NCI-H1436 treated with DMSO at 0.1 percent for 48 hours (cell line): ENCODE results near the gene PLXNA4.

Source experiments
- DNase-seq: peaks from one replicate; lab custom pipeline; 2025; lab: John Stamatoyannopoulos, UW

Gene PLXNA4

DNA sequence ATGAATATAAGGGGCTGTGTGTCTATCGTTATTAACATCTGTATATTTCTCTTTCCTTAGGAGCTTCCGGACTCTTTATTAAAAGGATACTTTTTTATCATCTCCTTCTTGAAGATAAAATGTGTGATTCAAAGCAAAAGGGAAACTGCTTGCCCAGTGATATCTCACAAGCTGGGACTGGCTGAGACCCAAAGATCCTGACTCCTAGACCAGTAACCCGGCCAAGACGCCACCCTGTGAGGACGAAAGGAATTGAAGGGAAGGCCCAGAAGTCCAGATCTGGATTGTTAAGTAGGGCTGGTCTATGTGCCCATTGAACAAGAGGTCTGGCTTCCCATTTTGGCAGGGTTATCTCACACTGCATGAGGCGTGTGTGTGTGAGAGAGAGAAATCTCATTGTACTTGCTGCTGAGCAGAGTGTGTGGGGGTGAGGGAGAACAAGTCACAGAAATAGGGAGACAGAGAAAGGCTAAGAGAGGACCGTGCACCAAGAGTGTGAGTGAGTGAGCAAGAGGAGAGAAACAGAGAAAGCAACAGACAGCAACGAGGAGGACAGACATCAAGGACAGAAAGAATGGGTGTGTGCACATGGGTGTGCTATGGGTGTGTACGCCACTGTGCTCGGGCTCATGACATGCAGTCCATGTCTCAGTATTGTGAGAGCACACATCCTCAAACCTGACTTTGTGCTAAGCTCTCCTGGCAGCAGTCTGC is 75.4 kb downstream of the PLXNA4 start:
- DNase-seq = no peak

DNA sequence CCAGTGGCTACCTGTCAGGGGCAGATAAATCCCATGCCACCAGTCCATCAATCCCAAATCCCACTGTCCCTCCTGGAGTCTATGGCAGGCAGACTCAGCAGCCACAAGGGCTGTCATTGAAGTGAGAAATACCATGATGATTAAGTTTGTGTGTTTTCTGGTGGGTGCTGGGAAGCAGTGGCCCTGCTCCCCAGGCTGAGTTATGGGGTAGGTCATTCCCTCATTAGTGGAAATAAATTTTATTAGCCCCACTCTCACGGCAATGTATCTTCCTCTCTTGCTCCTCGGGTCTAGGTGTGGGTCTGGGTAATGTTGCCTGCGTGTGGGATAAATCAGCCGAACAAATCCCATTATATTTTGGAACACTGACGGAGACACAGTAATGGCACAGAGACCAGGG is 76.8 kb downstream of the PLXNA4 start:
- DNase-seq = no peak

DNA sequence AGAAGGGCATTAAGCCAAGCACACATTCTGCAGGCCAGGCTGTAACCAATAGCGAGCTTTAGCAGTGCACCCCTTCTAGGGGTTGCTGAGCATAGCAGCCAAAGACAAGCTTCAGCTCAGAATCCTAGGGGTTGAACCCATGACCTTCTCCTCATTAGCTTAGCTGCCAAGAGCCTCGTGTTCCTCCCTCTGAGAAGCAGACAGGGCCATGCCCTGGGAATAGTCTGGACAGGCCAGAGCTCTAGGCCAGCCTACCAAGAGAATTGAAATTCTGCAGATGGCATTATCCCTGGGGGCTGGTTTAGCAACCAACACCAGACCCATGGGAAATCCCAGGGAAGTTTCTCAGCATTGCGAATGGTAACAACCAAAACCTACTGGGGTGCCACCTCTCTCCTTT is 77.2 kb downstream of the PLXNA4 start:
- no peak for DNase-seq

DNA sequence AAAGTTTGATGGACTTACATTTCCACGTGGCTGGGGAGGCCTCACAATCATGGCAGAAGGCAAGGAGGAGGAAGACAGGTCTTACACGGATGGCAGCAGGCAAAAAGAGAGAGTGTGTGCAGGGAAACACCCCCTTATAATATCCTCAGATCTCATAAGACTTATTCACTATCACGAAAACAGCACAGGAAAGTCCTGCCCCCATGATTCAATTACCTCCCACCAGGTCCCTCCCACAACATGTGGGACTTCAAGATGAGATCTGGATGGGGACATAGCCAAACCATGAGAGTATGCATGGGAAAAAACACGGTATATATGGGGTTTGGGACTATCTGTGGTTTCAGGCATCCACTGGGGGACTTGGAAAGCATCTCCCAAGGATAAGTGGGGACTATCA is 78.0 kb downstream of the PLXNA4 start:
- no peak for DNase-seq

DNA sequence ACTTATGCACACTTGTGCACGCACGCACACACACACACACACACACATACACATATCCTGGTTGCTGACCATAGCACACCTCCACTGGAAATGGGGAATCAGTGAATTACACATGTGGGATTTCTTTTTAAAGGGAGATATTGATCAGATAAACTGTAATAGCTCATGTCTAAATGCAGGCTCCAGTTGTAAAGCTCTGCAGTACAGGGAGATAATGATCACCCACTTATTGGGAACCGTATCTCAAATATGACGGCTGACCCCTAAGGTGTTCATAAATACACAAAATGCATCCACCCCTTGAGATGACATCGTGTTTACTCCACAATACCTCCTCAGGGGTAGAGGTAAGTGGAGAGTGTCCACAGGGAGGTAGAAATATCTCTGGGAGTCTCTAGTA is 79.2 kb downstream of the PLXNA4 start:
- DNase-seq = no peak

DNA sequence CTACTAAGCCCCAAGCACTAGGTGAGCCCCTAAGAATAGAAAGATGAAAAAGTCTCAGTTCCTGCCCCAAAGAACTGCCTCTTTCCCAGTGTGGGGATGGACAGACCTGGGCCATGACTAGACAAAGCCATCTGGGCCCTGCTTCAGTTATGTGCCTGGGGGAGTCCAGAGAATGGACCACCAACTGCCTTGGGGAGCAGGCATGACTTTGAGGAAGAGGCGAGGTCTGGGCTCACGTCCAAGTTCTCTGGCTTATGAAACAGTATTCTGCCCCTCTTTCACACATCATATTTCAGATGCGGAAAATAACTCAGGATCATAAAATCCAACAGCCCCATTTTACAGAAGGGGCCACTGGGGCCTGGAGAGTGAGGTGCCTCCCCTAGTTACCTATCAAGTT is 80.3 kb downstream of the PLXNA4 start:
- DNase-seq = no peak

DNA sequence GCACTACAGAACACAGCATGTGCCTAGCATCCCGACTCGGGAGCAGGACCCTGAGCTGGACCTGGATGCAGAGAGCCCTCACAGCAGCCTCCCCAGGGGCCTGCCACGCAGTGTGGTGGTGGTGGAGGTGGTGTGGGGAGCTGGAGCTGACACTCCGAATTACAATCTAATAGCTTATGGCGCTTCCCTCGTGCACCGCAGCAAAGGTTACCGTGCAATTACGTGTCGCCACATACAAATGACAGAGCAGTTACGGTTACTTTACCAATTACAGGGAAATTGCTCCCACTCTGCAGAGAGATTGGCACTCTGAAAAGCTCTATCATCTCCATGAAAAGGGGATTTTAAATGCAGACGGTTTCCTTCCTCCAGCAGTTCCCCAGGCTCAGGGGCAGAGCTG is 81.8 kb downstream of the PLXNA4 start:
- DNase-seq = no peak

DNA sequence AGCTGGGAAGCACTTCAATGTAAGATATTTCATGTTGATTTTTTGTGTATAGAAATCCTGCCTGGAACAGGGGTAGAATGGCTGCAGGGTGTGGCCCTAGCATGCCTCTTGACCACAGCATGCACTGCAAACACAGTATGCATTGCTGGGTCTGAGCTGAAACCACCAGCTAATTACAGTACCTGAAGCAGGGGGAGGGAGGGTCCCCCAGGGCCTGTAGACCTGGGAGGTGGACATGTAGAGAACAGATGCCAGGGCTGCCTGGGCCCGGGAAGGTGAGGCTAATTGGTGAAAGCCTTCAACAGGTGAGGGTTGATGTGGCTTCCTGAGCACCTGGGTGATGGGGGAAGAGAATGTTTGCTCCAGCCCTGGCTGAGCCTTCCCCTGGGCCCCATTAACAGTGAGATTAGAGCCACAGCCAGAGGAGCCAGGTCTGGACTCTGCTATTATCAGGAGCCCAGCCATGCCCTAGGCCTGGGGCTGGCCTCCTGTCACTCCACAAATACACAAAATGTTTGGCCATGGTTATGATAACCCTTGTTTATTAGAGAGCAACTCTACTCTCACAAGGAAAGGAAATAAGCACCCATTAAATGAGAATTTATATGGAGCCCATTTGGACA is 83.3 kb downstream of the PLXNA4 start:
- DNase-seq = no peak

DNA sequence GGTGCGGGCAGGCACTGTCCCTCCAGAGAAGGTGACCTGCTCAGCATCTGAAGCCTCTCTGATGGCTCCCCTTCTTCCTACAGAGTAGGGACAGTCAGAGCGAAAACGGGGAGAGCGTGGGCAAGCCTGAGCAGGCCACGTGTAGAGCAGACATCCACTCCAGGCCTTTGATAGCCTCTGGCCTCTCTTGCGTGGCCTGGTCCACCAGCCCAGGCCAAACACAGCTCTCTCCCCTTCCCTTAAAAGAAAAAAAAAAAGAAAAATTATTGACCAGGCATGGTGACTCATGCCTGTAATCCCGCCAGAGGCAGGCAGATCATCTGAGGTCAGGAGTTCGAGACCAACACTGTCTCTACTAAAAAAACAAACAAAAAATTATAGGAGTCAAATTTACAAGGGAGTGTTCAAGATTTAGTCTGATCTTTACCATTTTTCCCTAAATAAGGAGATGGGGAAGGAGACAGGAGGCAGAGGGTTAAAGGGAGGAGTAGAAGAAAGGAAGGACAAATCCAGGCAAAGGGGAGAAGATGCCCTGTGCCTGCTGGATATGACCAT is 84.8 kb downstream of the PLXNA4 start:
- no peak for DNase-seq

DNA sequence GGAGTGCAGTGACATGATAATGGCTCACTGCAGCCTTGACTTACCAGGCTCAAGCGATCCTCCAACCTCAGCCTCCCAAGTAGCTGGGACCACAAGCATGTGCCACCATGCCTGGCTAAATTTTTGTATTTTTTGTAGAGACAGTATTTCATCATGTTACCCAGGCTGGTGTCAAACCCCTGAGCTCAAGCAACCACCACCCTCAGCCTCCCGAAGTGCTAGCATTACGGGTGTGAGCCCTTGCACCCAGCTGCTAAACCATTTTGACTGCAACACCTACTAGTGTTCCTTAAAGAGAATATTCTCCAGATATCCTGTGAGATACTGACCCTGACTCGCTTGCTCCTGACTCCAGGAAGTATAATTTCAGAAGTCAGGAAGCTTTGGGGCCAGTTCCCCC is 85.8 kb downstream of the PLXNA4 start:
- DNase-seq = no peak

DNA sequence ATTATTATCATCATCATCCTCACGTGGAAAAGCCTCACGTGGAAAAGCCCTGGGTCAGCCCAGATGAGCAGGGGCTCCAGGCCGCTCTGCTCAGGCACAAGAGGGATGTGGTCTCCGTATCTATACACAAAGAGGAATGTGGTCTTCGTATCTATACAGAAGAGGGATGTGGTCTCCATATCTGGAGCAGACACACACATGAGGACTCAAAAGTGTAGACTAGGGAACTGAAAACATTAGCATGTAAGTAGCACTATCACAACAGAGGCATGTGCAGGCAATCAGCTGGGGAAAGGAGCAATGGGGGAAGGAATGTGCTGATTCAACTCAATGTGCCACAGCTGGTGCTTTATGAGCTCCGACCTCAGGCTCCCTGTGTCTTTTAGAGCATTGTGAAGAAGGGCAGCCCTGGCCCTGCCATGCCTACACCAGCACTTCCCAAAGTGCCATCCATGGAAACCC is 86.5 kb downstream of the PLXNA4 start:
- no peak for DNase-seq

DNA sequence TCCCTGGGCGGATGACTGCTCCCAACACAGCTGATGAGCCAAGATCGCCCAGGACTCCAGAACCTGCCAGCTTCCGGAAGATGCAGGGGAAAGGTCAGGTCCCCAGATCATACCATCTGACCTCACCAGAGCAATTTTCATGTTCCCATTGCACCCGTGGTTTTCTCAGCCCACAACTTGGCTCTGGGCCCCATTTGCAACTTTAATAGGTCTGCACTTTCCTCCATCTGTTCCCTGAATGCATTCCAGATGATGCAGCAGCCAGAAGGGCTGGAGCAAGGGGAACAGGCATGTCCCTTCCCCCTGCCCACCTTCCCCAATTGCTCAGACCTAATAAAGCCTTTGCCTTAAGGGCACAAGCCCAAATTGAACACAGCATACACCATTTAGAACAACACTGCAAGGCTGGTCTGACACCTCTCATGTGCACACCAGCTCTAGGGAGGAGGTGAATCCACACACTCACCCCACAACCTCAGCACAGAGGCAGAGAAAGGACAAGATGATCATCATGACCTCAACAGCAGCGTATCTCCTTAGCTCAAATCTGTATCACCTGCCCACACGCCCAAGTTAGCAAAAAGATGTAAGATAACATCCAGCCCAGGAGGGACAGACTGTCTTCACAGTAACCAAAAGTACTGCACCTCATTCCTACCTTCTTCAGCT is 87.5 kb downstream of the PLXNA4 start:
- no peak for DNase-seq

DNA sequence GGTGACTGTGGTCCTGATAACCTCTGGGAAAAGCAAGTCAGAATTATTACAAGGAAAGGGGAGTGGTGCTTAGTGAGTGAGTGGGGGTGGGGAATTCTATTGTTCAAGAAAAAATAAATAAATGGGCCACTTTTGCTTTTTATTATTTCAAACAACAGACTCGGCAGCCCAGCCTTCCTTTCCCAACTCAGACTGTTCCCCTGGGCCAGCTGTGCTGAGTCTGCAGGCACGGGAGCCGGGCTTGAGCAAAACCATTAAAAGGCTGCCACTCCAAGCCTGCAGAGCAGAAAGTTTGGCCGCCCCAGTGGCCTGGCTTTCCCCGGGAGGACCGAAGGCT is 90.0 kb downstream of the PLXNA4 start:
- no peak for DNase-seq

DNA sequence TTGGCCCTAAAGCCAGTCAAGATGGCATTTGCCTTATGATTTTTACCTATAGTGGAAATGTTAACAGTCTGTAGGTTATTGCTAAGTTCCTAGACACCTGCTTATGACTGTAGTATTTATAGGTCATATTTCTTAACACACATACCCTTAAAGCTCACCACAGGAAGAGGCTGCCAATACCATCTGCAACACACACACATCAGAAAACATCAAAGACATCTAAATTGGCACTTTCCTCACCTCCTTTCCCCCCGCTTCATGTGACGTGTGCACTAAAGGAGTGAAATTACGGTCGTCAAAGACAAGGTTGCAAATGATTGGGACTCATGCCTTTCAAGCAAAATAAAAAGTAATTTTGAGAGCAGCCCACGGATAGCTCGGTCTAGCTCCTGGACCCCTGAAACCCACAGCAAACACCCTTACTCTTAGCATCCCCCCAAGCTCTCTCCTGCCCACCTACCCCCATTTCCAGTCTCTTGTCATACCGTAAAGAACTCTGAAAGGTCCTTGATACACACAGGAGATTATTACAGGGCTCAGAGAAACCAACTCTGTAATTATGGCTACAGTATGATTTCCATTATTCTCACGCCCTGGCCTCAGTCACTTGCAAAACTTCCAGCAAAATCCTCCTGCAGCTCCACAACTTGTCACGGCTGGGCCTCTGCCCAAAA is 90.5 kb downstream of the PLXNA4 start:
- DNase-seq = no peak

DNA sequence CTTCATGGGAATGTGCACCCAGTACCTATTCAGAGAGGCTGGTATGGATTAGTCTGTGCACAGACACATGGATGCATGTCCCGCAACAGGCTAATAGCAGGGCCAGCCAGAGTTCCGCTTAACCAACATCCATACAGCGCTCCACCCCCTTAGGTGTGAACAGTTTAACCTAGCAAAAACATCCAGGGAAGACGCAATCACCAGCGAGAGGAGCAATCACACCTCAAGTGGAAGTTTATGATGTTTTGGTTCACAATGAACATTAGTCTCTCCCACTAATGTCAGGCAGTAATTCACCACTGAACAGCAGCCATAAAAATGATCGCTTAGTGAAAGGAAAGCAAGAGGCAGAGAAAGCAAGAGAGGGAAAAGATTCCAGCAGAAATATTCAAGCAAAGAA is 91.1 kb downstream of the PLXNA4 start:
- no peak for DNase-seq

DNA sequence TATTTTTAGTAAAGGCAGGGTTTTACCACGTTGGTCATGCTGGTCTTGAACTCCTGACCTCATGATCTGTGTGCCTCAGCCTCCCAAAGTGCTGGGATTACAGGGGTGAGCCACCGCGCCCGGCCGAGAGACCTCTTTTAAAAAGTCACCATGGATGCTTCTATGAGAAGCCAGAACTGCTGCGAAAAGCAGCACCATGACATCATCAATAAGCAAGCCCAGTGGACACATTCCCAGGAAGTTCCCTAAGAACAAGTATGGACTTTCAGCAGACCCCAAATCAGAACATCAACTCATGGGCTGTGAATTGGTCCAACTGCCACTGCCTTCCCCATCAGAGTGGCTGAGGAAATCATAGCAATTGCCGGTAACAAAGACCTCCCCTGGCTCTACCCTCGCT is 93.4 kb downstream of the PLXNA4 start:
- no peak for DNase-seq

DNA sequence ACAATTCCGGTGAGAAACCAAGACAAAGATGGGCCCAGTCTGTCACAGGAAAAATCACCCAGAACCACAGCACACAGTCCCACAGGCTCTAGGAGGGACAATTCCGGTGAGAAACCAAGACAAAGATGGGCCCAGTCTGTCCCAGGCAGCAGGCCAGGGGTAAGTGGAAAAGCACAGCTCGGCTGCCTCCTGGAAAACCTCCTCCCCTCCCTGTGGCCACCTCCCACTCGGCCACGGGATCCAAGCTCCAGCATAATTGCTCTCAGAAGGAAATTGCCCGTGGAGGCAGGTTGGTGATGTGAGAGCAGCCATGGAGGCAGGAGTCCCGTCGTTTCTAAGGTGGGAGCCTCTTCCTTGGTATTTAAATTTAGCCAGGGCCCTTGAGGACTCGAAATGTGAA is 95.7 kb downstream of the PLXNA4 start:
- no peak for DNase-seq

DNA sequence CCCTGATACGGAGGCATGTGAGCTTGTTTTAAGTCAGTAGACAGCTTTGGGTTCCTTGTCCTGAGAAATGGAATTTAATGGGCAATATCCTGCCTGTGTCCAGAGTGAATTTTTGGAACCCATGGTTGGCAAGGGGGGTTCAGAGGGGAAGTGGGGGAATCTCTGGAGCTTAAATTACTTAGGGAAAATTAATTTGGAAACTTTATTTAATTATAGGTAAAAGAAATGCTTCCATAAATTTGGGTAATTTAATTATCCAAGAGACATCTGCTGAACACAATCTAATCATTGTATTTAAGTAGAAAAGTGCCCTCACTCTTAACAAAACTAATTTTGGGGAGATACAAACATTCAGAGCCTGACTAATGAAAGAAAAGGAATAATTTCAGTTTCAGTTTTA is 99.7 kb downstream of the PLXNA4 start:
- no peak for DNase-seq

DNA sequence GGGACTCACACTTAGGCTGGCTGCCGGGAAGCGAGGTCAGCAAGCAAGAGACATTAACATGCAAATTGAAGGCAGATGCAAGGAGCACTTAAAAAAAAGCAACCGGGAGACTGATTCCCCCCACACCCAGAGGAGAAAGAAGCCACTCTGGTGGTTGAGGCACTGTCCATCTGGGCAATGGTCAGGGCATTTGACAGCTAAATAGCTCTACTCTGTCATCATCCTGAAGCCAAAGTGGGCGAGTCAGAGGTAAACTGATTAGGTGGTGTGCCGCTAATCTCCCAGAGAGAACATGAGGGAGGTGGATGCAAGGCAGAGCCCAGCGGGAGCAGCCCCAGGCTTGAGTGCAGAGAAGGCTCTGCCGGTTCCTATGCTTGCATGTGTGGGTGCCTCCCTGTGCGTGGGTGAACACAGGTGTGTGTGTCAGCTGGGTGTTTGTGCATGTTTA is 100.6 kb downstream of the PLXNA4 start:
- no peak for DNase-seq

DNA sequence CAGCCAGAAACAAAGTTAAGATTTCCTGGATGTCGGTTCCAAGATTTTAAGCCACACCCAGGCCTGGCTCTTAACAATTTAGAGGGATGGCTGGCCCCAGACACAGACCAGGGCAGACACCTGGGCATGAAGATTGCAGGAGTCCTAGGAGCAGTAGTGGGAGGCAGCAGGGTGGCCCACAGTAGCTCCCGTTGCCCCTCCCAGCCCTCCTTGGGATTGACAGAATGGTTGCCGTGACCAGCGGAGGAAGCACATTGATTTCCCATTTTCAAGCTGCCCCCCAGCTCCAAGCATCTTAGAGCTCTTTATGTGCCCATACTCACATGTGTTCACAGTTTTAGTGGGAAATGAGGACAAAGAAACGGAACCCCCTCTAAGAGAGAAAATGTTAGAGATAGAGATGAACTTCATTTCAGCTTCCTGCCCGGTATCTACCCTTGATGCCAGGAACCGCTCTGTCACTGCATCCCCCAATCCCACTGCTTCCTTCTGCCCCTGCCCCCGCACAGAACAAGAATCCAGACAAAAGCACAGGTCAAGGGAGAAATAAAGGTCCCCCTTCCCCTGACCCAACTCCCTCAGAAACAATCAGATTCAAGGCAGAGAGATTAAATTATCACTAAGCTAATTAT is 101.1 kb downstream of the PLXNA4 start:
- DNase-seq = no peak

DNA sequence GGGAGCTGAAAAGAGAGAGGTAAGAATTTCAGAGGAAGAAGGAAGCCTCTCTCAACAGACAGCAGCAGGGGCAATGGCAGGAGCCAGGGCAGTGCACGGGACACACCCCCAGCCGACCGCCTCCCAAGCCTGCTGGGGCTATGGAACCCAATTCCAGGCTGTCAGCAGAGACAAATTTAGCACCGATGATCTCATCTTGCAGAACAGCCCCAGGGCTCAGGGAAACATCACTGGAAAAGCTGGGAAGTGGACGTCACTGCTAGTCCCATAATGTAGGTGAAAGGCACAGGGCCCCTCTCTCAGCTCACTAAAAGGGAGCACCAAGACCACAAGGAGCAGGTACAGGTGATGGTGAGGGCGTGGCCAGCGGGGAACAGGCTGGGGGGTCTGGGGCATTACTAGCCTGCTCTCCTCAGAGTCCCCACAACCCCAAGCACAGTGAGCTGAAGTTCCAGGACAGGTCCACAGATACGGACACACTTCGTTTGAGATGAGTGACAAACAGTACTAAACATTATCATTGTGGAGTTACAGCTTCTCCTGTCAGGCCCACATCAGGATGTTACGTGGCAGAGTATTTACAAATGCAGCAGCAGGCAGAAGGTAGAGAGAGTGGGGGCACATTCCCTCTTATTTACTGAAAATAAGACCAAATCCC is 103.7 kb downstream of the PLXNA4 start:
- no peak for DNase-seq

DNA sequence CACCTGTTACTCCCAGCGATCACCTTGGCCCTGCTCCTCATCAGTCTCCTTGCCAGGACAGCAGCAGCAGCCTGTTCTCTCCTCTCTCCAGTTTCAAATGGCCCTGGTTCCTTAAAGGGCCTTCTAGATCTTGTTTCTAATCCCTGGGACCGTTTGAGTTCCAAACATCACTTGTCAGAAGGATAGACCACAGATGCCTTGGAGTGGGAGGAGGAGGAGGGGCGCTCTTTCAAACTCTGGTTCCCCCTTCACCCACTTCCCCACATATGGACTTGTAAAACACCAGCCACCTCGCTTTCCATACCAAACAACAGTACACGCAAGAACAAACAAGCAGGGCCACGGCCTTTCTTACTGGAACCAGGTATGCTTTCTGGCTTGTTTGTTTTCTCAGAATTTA is 104.8 kb downstream of the PLXNA4 start:
- no peak for DNase-seq
